NCI-H345 treated with DMSO at 0.1 percent for 48 hours (cell line): Measurements from ENCODE around the gene SH3GL1.
A peak's percentile ranks its signal among the peaks of the same experiment; 100 is the strongest.
"Not testable (repeated sequence)": the region's sequence is repeated elsewhere in the genome, so short reads cannot be mapped to it uniquely, and the experiment has no call there.

ENCODE experiments used
- DNase-seq: peaks from one replicate; lab custom pipeline; 2025; ENCODE audit not compliant: unreplicated experiment; lab: John Stamatoyannopoulos, UW

Gene SH3GL1

DNA sequence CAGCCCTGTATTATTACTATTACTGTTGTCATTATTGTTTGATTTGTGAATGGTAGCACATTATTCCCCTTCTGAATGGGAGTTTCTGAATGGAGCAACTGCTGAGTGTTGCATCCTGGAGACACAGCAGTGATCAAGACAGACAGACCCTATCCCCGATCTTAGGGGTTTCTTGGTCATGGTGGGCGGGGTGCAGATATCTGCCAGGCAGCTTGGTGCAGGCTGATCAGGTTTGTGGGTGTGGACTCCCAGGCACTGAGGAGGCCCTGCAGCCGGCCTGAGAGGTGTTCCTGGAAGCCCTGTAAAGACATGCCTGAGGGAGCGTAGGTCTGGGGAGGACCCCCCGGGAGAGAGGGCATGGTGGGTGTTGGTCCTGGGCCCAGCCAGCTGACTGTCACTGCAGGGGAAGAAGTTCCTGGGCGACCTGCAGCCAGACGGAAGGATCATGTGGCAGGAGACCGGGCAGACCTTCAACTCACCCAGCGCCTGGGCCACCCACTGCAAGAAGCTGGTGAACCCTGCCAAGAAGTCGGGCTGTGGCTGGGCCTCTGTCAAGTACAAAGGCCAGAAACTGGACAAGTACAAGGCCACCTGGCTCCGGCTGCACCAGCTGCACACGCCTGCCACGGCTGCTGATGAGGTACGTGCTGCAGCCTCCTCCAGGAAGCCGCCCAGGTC lies 54.9 kb downstream of the SH3GL1 start:
- DNase-seq, result no peak

DNA sequence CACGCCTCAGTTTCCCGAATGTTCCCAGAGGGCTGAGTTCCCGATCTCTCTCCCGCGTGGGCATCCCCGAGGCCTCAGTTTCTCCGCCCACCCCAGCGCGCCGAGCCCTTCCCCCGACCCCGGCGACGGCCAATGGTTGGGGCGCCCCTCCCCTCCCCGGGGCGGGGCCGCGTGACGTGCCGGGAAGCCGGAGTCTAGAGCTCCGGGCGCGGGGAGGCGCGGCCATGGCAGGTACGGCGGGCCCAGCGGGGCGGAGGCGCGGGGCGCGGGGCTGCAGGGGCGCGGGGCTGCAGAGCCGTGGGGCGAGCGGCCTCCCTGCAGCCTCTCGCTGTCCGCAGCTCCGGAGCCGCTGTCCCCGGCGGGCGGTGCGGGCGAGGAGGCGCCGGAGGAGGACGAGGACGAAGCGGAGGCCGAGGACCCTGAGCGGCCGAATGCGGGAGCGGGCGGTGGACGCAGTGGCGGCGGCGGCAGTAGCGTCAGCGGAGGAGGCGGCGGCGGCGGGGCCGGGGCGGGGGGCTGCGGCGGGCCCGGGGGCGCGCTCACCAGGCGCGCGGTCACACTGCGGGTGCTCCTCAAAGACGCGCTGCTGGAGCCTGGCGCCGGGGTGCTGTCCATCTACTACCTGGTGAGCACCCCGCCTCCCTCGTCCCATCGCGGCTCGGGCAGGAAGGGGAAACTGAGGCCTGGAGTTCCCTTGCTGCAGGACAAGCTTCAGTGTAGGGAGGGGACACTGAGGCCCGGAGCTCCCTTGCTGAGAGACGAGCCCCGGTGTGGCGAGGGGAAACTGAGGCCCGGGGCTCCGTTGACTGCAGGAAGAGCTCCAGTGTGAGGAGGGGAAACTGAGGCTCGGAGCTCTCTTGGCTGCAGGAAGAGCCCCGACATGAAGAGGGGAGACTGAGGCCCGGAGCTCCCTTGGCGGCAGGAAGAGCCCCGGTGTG lies 56.7 kb downstream of the SH3GL1 start, which contains the start of gene MPND:
Gene MPND, plus strand, starts transcription at position 193 of the 938 bp plus-strand sequence. Its CDS starts 32 bp downstream, at position 225.
- peak; percentile 78 for DNase-seq

DNA sequence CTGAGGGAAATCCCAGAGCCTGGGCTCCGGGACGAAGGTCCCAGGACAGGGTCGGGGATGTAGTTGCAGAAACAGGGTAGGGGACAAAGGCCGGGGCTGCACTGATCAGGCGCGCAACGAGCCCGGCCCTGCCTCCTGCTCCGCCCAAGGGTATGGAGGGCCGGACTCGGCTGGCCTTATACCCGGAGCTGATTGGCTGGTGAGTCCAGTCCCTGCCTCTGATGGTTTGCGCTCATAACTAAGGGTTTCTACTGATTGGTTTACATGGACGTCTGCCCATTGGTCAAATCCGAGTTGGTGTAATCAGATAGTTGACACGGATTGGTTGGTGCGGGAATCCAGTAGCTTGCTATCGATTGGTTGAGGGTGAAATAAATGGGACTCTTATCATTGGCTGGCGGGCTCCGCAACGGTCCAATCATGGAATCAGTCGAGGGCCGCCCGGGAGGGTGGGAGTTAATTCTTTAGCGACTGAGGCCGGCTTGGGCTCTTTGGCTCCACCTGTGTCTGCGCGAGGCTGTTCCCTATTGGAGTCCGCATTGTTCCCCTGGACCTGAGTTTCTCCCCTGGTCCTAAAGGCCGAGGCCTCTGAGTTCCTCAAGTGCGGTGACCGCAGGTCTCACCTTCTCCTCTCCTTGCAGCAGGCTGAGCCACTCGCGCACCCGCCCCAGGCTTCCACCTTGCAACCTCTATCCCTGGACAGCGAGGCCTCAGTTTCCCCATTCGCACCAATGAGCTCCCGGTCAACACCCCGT lies 57.6 kb downstream of the SH3GL1 start:
- DNase-seq, result peak; percentile 100

DNA sequence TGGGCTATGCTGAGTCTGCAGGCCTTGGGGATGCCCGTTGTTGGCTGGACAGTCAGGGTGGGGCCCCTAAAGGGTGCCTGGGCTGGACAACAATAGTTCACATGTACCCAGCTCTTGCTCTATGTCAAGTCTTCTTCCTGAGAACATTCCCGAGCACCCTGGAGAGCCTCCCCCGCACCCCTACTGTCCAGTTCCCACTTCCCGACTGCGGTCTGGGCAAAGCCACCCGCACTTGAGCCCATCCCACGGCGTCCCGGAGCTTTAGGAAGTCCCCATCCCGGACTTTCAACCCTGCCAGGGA lies 58.1 kb downstream of the SH3GL1 start:
- DNase-seq, result no peak

DNA sequence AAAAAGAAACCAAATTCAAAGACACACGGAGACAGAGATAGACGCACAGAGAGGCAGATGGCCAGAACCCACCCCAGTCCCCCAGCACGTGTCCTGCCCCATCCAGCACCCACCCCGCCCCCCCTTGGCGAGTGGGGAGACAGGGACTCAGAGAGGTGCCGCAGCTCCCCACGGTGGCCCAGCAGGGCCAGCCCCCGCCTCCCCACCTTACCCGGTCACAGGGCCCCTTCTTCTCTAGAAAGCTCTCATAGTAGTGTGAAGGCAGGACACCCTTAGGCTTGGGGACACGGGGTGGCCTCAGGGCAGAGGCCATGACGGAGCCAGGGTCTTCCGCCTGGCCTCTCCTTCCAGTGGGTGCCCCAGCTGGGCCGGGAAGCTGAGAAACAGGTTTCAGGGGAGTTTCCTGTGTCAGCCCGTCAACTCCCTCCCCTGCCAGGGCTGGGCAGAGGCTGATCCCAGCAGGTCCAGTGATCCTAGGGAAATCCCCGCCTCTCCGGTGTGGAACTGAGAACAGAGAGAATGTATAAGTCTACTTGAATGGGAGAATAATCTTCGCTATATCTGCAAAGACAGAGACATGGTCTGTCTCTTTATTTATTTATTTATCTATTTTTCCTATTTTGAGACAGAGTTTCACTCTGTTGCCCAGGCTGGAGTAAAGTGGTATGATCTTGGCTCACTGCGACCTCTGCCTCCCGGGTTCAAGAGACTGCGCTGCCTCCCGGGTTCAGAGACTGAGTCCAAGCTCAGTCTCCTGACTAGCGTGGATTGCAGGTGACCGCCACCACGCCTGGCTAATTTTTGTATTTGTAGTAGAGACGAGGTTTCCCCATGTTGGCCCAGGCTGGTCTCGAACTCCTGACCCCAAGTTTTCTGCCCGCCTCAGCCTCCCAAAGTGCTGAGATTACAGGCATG lies 61.6 kb downstream of the SH3GL1 start, which contains the start of gene STAP2:
Gene STAP2, minus strand, starts transcription at position 387 of the 915 bp plus-strand sequence. Its CDS starts 74 bp downstream, at position 313.
- no peak for DNase-seq

DNA sequence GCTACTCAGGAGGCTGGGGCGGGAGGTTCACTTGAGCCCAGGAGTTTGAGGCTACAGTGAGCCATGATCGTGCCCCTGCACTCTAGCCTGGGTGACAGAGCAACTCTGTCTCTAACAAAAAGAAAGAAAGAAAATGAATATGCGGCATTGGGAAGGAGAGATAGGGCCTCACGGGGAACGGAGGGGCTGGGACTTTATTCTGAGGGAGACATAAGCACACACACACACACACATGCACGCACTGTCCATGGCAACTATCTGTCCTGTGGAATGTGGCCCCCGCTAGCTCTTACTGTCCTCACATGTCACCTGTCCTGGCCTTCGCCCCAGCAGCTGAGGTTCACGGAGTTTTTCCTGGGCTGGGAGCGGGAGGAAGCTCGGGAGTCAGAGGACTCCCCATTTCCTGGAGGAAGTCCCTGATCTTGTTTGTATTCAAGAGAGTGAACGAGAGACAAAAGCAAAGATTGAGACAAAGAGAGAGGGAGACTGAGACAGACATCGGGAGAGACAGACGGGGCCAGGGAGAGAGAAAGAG lies 62.4 kb downstream of the SH3GL1 start:
- no peak for DNase-seq

DNA sequence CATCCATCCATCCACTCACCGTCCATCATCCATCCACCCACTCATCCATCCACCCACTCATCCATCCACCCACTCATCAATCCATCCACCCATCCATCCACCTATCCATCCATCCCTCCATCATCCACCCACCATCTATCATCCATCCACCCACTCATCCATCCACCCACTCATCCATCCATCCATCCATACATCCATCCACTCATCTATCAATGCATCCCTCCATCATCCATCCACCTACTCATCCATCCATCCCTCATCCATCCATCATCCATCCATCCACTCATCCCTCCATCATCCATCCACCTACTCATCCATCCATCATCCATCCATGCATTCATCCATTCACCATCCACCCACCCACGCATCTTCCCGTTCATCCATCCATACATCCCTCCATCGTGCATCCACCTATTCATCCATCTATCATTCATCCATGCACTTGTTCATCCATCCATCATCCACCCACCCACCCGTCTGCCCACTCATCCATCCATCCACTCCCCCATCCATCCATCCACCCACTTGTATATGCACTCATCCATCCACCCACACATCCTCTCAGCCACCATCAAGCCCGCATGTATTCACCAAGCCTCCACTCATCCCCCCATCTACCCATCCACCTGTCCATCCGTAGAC lies 65.3 kb downstream of the SH3GL1 start:
- no peak for DNase-seq

DNA sequence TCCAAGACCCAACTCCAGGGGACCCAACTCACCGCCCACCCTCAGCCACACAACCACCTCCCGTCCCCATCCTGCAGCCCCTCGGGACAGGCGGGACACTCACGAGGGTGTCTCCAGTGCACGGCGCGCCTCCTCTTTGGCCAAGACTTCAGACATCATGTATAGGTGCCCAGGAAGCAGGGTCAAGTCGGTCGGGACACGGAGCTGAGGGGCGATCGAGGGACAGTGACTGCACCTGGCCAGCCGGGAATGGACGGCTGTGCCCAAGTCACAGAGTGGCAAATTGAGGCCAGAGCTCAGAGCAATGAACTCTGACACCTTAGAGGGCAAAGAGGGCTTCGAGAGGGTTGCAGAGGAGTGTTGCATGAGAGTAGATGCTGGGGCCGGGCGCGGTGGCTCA lies 70.5 kb downstream of the SH3GL1 start:
- no peak for DNase-seq

DNA sequence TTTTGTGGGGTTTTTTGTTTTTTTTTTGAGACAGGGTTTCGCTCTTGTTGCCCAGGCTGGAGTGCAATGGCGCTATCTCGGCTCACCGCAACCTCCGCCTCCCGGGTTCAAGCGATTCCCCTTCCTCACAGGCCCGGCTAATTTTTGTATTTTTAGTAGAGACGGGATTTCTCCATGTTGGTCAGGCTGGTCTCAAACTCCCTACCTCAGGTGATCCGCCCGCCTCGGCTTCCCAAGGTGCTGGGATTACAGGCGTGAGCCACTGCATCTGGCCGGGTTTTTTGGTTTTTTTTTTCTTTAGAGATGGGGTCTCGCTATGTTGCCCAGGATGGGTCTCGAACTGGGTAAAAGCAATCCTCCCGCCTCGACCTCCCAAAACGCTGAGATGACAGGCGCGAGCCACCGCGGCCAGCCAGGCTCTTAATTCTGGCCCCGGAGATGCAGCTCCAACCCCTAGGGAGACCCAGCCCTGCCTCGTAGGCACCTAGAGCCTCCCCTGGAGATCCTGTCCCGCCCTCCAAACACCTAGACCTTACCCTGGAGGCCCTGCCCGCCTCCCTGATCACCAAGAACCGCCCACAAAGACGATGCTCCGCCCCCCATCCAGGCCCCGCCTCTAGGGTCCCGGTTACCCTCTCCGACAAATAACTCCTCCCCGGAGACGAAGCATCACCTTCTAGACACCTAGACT lies 71.2 kb downstream of the SH3GL1 start:
- not testable (repeated sequence) for DNase-seq

DNA sequence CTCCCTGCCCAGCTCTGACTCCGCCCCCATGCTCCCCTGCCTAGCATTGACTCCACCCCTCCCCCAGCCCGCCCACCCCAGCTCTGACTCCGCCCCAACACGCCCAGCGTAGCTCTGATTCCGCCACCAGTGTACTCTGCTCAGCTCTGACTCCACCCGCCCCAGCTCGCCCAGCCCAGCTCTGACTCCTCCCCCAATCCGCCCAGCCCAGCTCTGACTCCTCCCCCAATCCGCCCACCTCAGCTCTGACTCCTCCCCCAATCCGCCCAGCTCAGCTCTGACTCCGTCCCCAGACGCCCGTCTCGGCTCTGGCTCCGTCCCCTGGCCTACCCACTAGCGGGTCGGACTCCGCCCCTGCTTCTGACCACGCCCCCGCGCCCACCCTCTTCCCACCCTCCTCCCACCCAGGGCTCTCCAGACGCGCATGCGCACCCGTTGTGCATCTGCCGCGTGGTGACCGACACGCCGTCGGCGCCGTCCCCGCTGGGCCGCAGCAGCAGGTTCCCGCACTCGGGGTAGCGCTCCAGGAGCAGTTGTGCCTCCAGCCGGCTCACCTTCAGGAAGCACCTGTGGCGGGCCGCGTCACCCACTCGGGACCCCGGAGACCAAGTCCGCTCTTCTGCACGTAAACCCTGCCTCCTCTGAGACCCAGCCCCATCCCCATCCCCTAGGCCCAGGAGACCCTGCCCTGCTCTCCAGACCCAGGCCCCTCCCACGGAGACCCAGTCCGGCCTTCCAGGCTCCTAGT lies 71.9 kb downstream of the SH3GL1 start:
- peak; percentile 99 for DNase-seq

DNA sequence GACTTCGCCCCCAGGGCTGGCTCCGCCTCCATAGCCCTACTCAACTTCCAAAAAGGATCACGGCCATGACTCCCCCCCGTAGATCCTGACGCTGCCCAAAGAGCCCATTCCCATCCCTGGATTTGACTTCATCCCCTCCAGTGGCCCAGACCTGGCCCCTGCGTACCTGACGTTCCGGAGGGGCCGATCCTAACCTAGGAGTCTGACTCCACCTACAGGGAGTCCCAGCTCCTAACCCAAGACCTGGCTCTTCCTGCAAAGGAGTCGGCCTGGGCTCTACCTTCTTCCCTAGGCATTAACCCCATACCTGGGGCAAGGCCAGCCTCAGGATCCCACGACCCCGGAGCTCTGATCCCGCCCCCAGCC lies 72.5 kb downstream of the SH3GL1 start:
- DNase-seq, result no peak

DNA sequence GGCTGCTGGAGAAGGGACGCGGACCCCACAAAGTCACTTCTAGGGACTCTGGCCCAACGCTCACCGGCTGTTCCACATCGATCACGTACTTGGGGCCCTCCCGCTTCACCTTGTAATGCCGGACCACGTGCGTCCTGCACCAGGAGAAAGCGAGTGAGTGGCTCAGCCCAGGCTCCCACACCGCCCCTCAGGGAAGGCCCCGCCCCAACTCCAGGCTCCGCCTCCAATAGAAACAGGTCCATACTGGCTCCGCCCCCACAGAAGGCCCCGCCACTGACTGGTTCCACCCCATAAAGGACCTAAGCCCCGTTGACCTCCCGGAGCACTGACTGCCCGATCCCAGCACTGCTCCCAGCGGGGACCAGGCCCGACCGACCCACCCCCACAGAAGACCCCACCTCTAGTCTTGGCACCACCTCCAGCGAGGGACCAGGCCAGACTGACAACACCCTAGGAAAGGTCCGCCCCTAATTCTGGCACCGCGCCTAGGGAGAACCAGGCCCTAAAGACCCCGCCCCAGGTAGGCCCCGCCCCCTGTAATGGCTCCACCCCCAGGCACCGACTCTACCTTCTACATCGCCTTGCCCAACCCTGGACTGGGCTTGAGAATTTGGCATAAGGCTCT lies 73.0 kb downstream of the SH3GL1 start:
- peak; percentile 73 for DNase-seq

DNA sequence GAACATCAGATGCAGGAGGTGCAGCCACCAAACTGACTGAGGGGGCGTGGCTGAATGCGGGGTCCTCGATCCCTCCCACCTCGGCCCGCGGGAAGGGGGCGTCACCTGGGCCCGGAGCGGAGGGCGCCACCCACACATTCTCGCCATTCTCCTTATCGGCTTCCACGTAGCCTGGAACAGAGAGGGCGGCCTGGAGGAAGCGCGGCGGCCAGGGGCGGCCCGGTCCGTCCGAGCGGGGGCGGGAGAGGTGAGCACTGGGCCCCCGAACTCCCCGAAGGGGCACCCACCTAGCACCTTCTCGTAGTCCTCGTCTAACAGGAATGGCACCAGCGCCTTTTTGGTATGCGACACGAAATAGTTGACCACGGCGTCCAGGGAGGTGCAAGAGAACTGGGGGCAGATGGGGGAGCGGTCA lies 73.5 kb downstream of the SH3GL1 start:
- DNase-seq, result no peak

DNA sequence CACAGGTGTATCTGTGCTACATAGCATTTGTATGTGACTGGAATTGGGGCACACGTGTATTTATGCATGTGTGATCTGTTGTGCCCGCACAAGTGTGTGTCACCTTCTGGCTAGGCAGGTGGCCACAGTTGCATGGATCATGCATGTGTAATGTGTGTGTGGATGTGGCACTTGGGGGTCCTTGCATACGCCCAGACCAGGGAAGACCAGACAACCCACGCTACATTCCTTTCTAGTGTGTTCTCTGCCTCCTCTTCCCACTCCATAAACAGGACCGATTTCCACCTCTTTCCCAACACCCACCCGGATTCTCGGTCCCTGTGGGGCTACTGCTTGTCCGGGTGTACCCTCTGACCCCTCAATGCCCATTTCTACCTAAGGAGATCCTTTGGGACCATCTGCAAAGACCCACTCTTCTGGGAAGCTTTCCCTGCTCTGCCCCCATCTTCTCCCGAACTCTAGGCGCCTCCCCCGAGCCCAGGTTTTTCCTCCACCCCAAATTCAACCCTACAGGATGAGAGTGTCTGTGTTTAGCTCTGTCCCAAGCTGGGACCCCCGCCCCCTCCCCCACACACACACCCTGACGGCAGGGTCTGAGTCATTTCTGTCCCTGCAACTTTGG lies 74.0 kb downstream of the SH3GL1 start:
- no peak for DNase-seq

DNA sequence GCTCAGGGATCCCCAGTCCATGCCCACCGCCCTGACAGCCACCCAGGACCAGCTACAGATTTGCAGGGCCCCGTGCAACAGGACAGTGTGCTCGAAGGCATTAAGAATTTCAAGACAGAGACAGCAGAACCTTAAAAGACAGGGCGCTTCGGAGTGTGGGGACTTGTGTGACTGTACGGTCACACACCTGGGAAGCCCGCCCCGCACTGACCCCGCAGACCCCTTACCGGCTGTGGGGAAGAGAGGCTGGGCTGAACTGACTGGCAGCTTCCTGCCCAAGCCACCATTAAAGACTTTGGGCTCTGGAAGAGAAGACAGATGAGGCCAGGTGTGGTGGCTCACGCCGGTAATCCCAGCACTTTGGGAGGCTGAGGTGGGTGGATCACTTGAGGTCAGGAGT lies 76.1 kb downstream of the SH3GL1 start:
- DNase-seq, result no peak

DNA sequence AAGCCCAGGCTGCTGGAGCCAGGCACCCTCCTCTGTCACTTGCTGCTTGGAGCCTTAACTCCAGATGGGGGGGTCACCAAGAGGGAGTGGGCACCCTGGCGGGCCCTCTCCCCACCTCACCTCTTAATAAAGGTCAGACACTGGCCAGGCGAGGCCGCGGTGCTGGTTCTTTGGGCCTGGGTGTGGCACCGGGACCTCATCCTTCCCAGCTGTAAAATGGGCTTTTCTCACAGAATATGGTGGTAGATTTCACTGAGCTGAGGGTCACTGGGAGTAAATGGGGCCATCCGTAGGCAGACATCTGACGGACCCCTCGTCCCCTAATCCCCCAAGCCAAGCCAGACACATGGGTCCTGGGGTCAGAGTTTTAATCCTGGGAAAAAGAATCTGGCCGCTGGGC lies 76.7 kb downstream of the SH3GL1 start:
- no peak for DNase-seq

DNA sequence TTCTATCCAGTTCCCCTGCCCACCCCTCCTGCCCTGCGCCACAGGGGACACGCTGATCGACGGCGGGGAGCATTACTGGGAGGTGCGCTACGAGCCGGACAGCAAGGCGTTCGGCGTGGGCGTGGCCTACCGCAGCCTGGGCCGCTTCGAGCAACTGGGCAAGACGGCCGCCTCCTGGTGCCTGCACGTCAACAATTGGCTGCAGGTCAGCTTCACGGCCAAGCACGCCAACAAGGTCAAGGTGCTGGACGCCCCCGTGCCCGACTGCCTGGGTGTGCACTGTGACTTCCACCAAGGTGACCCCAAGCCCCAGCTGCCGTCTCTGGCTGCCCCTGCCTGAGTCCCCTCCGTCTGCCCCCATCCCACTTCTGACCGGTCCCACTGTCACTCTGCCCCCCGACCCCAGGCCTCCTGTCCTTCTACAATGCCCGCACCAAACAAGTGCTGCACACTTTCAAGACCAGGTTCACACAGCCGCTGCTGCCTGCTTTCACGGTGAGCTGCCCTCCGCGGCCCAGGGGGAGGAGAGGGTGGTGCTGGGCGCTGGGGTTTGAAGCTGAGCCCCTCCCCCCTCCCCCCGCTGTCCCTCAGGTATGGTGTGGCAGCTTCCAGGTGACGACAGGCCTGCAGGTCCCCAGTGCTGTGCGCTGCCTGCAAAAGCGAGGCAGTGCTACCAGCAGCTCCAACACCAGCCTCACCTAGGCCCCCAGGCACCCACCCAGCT lies 77.2 kb downstream of the SH3GL1 start:
- DNase-seq, result no peak
